Measurements from ENCODE around the gene MUC3A.

Gene MUC3A, protein sequence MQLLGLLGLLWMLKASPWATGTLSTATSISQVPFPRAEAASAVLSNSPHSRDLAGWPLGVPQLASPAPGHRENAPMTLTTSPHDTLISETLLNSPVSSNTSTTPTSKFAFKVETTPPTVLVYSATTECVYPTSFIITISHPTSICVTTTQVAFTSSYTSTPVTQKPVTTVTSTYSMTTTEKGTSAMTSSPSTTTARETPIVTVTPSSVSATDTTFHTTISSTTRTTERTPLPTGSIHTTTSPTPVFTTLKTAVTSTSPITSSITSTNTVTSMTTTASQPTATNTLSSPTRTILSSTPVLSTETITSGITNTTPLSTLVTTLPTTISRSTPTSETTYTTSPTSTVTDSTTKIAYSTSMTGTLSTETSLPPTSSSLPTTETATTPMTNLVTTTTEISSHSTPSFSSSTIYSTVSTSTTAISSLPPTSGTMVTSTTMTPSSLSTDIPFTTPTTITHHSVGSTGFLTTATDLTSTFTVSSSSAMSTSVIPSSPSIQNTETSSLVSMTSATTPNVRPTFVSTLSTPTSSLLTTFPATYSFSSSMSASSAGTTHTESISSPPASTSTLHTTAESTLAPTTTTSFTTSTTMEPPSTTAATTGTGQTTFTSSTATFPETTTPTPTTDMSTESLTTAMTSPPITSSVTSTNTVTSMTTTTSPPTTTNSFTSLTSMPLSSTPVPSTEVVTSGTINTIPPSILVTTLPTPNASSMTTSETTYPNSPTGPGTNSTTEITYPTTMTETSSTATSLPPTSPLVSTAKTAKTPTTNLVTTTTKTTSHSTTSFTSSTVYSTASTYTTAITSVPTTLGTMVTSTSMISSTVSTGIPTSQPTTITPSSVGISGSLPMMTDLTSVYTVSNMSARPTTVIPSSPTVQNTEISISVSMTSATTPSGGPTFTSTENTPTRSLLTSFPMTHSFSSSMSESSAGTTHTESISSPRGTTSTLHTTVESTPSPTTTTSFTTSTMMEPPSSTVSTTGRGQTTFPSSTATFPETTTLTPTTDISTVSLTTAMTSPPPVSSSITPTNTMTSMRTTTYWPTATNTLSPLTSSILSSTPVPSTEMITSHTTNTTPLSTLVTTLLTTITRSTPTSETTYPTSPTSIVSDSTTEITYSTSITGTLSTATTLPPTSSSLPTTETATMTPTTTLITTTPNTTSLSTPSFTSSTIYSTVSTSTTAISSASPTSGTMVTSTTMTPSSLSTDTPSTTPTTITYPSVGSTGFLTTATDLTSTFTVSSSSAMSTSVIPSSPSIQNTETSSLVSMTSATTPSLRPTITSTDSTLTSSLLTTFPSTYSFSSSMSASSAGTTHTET (N-terminal part only)

DNA sequence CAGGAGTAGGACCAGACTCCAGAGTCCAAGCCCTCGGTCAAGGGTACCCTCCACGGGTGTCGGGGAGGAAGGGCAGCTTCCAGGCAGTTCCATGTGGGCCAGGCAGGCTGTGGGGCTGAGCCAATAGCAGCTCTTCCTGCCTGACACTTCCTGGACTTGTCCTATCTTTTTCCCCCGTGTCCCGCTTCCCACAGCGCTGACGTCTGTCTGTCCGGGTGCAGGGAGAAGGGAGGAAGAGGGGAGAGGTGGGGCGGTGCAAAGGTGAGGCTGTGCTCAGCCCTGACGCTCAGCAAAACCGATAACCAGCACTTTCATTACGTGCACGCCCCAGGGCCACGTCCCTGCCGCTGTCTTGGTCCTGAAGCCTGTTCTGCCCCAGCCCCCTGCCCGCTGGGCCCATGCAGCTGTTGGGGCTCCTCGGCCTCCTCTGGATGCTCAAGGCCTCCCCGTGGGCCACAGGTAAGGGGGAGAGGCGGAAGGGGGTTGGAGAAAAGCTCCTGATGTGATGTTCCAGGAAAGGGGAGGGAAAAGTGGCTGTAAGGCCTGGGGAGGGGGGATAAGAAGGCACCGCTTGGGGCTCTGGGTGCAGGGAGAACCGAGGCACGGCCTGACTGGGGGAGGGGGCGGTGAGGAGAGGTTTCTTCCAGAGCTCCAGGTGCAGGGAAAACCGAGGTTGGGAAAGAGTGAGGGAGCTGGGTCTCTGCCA, at the start of gene MUC3A:
Gene MUC3A (plus strand): TSS at position 308 of the 706 bp plus-strand sequence. CDS start 91 bp downstream, at position 399.
- no peaks in the 10 kb centered on the region for H3K4me1 ChIP-seq
- H3K4me3 ChIP-seq (ENCODE audit: low read depth, low read length), result no peak within 1 kb of the TSS
- H3K79me2 ChIP-seq, result no peaks in the 10 kb centered on the region
- no peaks in the 10 kb centered on the region for H3K9me3 ChIP-seq (ENCODE audit: control insufficient read depth, low read length)
- no peak within 1 kb of the TSS for H3K4me2 ChIP-seq (ENCODE audit: low read length)
- peak within 1 kb of the TSS; percentile 65 for H2AFZ ChIP-seq
- no peaks in the 10 kb centered on the region for H3K36me3 ChIP-seq (ENCODE audit: control insufficient read depth, insufficient read depth, low read length)
- no peak within 1 kb of the TSS for H3K9ac ChIP-seq
- peak within 1 kb of the TSS; percentile 6 for H3K27ac ChIP-seq
- H3K27me3 ChIP-seq (ENCODE audit: control insufficient read depth, insufficient read depth, low read length), result no peaks in the 10 kb centered on the region
- TF ChIP-seq, protein P1, sequence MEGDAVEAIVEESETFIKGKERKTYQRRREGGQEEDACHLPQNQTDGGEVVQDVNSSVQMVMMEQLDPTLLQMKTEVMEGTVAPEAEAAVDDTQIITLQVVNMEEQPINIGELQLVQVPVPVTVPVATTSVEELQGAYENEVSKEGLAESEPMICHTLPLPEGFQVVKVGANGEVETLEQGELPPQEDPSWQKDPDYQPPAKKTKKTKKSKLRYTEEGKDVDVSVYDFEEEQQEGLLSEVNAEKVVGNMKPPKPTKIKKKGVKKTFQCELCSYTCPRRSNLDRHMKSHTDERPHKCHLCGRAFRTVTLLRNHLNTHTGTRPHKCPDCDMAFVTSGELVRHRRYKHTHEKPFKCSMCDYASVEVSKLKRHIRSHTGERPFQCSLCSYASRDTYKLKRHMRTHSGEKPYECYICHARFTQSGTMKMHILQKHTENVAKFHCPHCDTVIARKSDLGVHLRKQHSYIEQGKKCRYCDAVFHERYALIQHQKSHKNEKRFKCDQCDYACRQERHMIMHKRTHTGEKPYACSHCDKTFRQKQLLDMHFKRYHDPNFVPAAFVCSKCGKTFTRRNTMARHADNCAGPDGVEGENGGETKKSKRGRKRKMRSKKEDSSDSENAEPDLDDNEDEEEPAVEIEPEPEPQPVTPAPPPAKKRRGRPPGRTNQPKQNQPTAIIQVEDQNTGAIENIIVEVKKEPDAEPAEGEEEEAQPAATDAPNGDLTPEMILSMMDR (IDR thresholded peaks at IDR 0.05), result no peak

DNA sequence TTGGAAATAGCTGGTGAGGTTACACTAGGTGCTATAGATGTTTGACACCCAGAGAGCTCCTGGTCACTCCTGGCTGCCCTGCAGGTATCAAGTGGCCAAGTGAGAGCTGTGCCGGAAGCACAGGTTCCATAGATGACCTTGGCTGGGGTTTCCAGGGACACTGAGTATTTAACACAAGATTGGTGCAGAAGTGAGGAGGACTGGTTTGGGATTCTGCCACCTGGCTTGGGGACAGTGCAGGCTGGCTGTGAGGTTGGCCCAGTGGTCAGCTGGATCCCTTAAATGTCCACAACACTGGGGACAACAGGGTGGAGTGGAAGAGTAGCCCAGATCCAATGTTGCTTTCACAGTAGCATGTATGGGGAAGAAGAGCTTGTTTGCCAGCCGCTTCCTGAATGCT, 48.4 kb upstream of the MUC3A start:
- Histone ChIP-seq H2AFZ (peak overlapping the region; percentile 34), H3K27ac (no peak overlapping the region), H3K9ac (no peak overlapping the region), H3K27me3 (ENCODE audit: control insufficient read depth, insufficient read depth, low read length) (no peaks in the 10 kb centered on the region), H3K9me3 (ENCODE audit: control insufficient read depth, low read length) (no peaks in the 10 kb centered on the region), H3K79me2 (no peaks in the 10 kb centered on the region), H3K4me3 (ENCODE audit: low read depth, low read length) (no peak overlapping the region), H3K36me3 (ENCODE audit: control insufficient read depth, insufficient read depth, low read length) (no peaks in the 10 kb centered on the region), H3K4me2 (ENCODE audit: low read length) (no peak overlapping the region), H3K4me1 (peaks cover 12% of the 10 kb centered on the region)
- TF ChIP-seq, protein P1 (IDR thresholded peaks at IDR 0.05), result no peak

DNA sequence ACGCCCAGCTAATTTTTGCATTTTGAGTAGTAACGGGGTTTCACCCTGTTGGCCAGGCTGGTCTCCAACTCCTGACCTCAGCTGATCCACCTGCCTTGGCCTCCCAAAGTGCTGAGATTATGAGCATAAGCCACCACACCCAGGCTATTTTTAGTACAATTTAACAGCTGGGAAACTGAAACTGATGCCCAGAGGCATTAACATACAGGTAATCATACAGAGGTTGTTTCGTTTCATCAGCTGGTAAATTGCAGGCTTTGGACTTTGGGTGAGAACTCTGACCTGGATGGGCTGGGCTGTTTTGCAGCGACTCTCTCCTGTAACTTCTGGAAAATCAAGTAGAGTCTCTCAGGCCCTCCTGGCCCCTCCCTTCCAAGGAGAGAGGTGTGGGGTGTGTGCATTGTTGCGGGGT, 47.4 kb upstream of the MUC3A start:
- Histone ChIP-seq H3K9ac (no peak overlapping the region), H3K27me3 (ENCODE audit: control insufficient read depth, insufficient read depth, low read length) (no peaks in the 10 kb centered on the region)

DNA sequence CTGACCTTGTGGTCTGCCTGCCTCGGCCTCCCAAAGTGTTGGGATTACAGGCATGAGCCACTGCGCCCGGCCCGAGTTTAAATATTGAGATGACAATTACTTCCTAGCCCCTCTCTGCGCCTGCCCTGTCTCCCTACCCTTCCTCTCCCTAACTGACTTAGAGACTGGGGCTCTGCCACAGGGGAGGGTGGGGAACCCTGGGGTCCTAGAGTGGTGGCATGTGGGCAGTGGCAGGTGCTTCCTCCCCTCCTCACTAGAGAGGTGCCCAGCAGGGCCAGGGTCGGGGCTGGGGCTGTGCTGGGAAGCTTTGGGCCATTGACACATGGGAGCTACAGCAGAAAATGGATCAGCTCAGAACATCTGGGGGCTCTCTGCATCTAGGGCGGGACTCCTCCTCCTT, 46.7 kb upstream of the MUC3A start:
- Histone ChIP-seq H3K36me3 (ENCODE audit: control insufficient read depth, insufficient read depth, low read length) (no peaks in the 10 kb centered on the region), H3K9ac (no peak overlapping the region), H3K27ac (no peak overlapping the region), H2AFZ (no peak overlapping the region), H3K9me3 (ENCODE audit: control insufficient read depth, low read length) (no peaks in the 10 kb centered on the region), H3K4me2 (ENCODE audit: low read length) (no peak overlapping the region), H3K4me1 (peaks cover 5% of the 10 kb centered on the region), H3K4me3 (ENCODE audit: low read depth, low read length) (no peak overlapping the region), H3K79me2 (no peaks in the 10 kb centered on the region), H3K27me3 (ENCODE audit: control insufficient read depth, insufficient read depth, low read length) (no peaks in the 10 kb centered on the region)
- TF ChIP-seq, protein P1 (IDR thresholded peaks at IDR 0.05), result no peak

More for the DNA sequence above, 47.4 kb upstream of the MUC3A start:
- H3K27ac ChIP-seq, result no peak overlapping the region
- H3K9me3 ChIP-seq (ENCODE audit: control insufficient read depth, low read length), result no peaks in the 10 kb centered on the region
- H3K4me2 ChIP-seq (ENCODE audit: low read length), result no peak overlapping the region
- no peak overlapping the region for H3K4me3 ChIP-seq (ENCODE audit: low read depth, low read length)
- no peak overlapping the region for H2AFZ ChIP-seq
- TF ChIP-seq, protein P1 (IDR thresholded peaks at IDR 0.05), result no peak
- no peaks in the 10 kb centered on the region for H3K36me3 ChIP-seq (ENCODE audit: control insufficient read depth, insufficient read depth, low read length)
- no peaks in the 10 kb centered on the region for H3K79me2 ChIP-seq
- peaks cover 10% of the 10 kb centered on the region for H3K4me1 ChIP-seq

Data from parathyroid adenoma (tissue), 2 donors.